DND-41 (cell line): ENCODE measurements around the gene BMPR1A.

Source experiments
- ATAC-seq: fragments of 200-7000 bp; cut with Tn5 transposase; 3 replicates; pipeline ENCODE4 v1.9.1; 2021; ENCODE audit warnings: low read depth; ENCODE audit not compliant: insufficient read depth
- DNase-seq: peaks from one replicate; pipeline ENCODE4 v3.0.0-alpha.2; 2020
- H2AFZ ChIP-seq: 2 replicates; pipeline ENCODE4 v1.6.0; 2012; ENCODE audit warnings: low read depth, low read length
- H3K27ac ChIP-seq: 2 replicates; pipeline ENCODE4 v1.5.1; 2012; ENCODE audit warnings: low read length, inconsistent platforms
- H3K27me3 ChIP-seq: fragments of 200-600 bp; sonication (generic); 2 replicates; pipeline ENCODE4 v1.6.0; 2012; ENCODE audit warnings: low read length, mild to moderate bottlenecking, inconsistent platforms; ENCODE audit not compliant: insufficient read depth, poor library complexity
- H3K36me3 ChIP-seq: 2 replicates; pipeline ENCODE4 v1.5.1; 2012; ENCODE audit warnings: low read length, inconsistent platforms; ENCODE audit not compliant: insufficient read depth
- H3K4me1 ChIP-seq: 2 replicates; pipeline ENCODE4 v1.5.1; 2012; ENCODE audit warnings: mild to moderate bottlenecking, low read length; ENCODE audit not compliant: insufficient read depth
- H3K4me2 ChIP-seq: 2 replicates; pipeline ENCODE4 v1.6.0; 2012; ENCODE audit warnings: mild to moderate bottlenecking, moderate library complexity, low read length, inconsistent platforms; ENCODE audit not compliant: insufficient read depth
- H3K4me3 ChIP-seq, 2 experiments: fragments of 200-600 bp in 1 of 2; shearing (Covaris generic) in 1 of 2; 2 replicates each; pipeline ENCODE4 v1.5.1; 2012 to 2016; ENCODE audit warnings: inconsistent platforms in 2 of 2, low read length in 2 of 2, mild to moderate bottlenecking in 2 of 2, low read depth in 1 of 2, moderate library complexity in 1 of 2
- H3K79me2 ChIP-seq: 2 replicates; pipeline ENCODE4 v1.6.0; 2012; ENCODE audit warnings: low read length, inconsistent platforms; ENCODE audit not compliant: insufficient read depth
- H3K9ac ChIP-seq: 2 replicates; pipeline ENCODE4 v1.6.0; 2012; ENCODE audit warnings: low read depth, mild to moderate bottlenecking, inconsistent platforms, low read length, moderate library complexity
- H3K9me3 ChIP-seq: 2 replicates; pipeline ENCODE4 v1.5.1; 2012; ENCODE audit warnings: low read length, moderate library complexity, mild to moderate bottlenecking, inconsistent platforms; ENCODE audit not compliant: insufficient read depth, severe bottlenecking
- H4K20me1 ChIP-seq: 2 replicates; pipeline ENCODE4 v1.6.0; 2012; ENCODE audit warnings: low read length; ENCODE audit not compliant: insufficient read depth
- EZH2 ChIP-seq: IDR thresholded peaks from 3 replicates; pipeline ENCODE4 v1.6.1; 2012; ENCODE audit warnings: borderline replicate concordance, low read depth, mild to moderate bottlenecking, moderate library complexity, low read length, inconsistent platforms; ENCODE audit not compliant: severe bottlenecking
- TF ChIP-seq, protein P1 (sequence below): IDR thresholded peaks from 2 replicates; pipeline ENCODE4 v1.5.1; 2012; ENCODE audit warnings: borderline replicate concordance, low read length, moderate library complexity, mild to moderate bottlenecking; ENCODE audit not compliant: poor library complexity, severe bottlenecking; ENCODE audit errors: extremely low read depth

BMPR1A gene

DNA sequence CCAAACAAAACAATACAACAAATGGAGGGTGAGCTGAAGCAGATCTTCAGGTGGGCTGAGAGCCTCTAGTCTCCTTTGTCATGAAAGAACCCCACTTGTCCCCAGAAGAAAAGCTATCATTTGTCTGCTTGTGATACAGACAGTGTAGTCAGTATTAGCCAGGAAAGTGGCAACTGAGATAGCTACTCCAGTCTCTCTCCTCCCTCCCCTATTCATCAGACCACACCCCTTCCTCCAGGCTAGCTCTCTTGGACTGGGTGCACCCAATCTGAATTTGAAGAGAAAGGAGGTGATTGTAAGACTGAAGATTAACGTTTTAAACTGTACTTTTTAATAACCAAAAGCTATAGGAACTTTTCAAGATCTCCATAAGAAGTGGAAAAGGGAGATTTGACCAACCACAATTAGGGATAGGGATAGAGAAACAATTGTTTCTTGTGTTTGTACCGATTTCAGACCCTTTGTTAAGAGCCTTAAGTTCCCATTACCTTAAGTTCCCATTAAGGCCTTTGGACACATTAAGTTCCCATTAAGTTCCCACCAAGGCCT, 14.1 kb downstream of the BMPR1A start:
- no peak for DNase-seq
- Histone ChIP-seq H4K20me1 (peaks cover 15% of the 10 kb centered on the region; the same call in 1 of the 2 replicates), H2AFZ (no peak overlapping the region), H3K9me3 (no peaks in the 10 kb centered on the region), H3K4me3 (no peak overlapping the region), H3K4me2 (no peak overlapping the region), H3K9ac (no peak overlapping the region), H3K27me3 (no peaks in the 10 kb centered on the region), H3K27ac (no peak overlapping the region), H3K36me3 (no peaks in the 10 kb centered on the region), H3K79me2 (peaks cover 23% of the 10 kb centered on the region), H3K4me1 (no peaks in the 10 kb centered on the region)
- no peak for ATAC-seq
- TF ChIP-seq, protein P1, sequence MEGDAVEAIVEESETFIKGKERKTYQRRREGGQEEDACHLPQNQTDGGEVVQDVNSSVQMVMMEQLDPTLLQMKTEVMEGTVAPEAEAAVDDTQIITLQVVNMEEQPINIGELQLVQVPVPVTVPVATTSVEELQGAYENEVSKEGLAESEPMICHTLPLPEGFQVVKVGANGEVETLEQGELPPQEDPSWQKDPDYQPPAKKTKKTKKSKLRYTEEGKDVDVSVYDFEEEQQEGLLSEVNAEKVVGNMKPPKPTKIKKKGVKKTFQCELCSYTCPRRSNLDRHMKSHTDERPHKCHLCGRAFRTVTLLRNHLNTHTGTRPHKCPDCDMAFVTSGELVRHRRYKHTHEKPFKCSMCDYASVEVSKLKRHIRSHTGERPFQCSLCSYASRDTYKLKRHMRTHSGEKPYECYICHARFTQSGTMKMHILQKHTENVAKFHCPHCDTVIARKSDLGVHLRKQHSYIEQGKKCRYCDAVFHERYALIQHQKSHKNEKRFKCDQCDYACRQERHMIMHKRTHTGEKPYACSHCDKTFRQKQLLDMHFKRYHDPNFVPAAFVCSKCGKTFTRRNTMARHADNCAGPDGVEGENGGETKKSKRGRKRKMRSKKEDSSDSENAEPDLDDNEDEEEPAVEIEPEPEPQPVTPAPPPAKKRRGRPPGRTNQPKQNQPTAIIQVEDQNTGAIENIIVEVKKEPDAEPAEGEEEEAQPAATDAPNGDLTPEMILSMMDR: no peak
- no peak for TF ChIP-seq EZH2

DNA sequence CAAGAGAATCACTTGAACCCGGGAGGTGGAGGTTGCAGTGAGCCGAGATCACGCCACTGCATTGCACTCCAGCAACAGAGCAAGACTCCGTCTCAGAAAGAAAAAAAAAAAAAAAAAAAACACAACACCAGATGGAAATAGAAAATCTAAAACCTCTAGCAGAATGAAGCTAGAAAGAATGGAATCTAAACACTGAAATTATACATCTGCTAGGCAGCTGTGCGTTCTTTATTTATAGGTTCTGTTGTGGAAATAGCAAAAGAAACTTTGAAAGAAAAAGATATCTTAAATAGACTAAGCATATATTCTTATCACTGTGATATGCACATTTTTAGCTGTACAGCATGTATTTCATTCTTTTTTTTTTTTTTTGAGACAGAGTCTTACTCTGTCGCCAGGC, 17.1 kb downstream of the BMPR1A start:
- TF ChIP-seq, protein P1: no peak
- TF ChIP-seq EZH2: no peak
- H3K4me1 ChIP-seq: no peaks in the 10 kb centered on the region
- no peaks in the 10 kb centered on the region for H3K9me3 ChIP-seq
- H3K79me2 ChIP-seq: peaks cover 9% of the 10 kb centered on the region; the same call in 1 of the 2 replicates
- no peaks in the 10 kb centered on the region for H3K36me3 ChIP-seq
- no peak overlapping the region for H2AFZ ChIP-seq
- DNase-seq (no peak), ATAC-seq (no peak)
- peaks cover 13% of the 10 kb centered on the region; the same call in 1 of the 2 replicates for H4K20me1 ChIP-seq
- H3K9ac ChIP-seq: no peak overlapping the region
- H3K4me3 ChIP-seq: no peak overlapping the region
- no peak overlapping the region for H3K27ac ChIP-seq
- no peak overlapping the region for H3K4me2 ChIP-seq
- no peaks in the 10 kb centered on the region for H3K27me3 ChIP-seq

DNA sequence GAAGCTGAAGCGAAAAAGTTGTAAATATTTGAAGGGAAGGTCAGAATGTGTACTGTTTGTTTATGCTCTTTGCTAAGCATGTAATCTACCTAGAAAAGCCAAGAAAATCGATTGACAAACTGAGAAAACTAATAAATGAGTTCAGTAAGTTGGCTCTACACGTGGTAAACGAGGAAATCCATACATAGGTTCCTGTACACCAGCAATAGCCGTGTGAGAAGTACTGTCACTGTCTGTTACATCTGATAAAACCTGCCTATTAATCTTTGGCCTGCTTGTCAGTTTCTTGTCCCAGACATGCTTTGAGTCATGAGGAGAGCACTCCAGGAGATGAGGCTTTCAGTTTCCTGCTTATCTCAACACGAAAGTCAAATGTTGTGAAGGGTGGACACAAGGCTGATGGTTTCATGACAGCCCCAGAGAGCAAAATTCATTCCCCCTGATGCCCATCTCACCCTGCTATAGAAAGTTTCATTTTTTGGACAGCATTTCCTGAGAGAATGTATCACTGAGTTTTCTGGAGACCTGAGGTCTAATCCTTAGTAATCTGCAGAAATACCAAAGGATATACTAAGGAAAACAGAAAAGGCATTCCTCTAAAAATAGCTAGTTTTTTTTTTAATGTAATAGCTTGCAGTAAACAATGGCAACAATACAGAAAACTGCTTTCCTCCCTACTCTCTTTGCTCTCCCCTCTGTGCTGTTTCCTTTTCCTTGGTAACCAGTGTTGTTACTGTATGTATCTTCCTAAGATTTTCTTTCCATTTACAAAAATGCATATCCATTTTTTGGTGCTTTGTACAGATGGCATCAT, 18.8 kb downstream of the BMPR1A start:
- DNase-seq (no peak), ATAC-seq (no peak)
- H3K4me2 ChIP-seq: no peak overlapping the region
- H2AFZ ChIP-seq: no peak overlapping the region
- peaks cover 2% of the 10 kb centered on the region for H3K79me2 ChIP-seq
- H3K4me3 ChIP-seq: no peak overlapping the region
- no peak overlapping the region for H3K9ac ChIP-seq
- H3K9me3 ChIP-seq: no peaks in the 10 kb centered on the region
- H4K20me1 ChIP-seq: peaks cover 4% of the 10 kb centered on the region; the same call in 1 of the 2 replicates
- H3K27me3 ChIP-seq: no peaks in the 10 kb centered on the region
- no peak for TF ChIP-seq EZH2
- TF ChIP-seq, protein P1: no peak
- no peaks in the 10 kb centered on the region for H3K4me1 ChIP-seq
- H3K27ac ChIP-seq: no peak overlapping the region
- H3K36me3 ChIP-seq: no peaks in the 10 kb centered on the region
